ENCODE data around the gene ARSA. TPM values are rescaled to one million over a fixed set of nuclear protein-coding genes. Genes with fewer than 3 reads are reported as not detected.

Gene ARSA
- total RNA-seq, 1 experiment from 2014 or later, result 16.6 TPM

GRCh38 chr22:50607659-50608020 is 20.3 kb downstream of the ARSA start:
- no peaks in the 10 kb centered on the region for H3K79me2 ChIP-seq (ENCODE audit: low read depth)
- H3K4me2 ChIP-seq, result no peak overlapping the region
- peaks cover 88% of the 10 kb centered on the region for H3K27me3 ChIP-seq (ENCODE audit: insufficient read depth, low read depth)
- TF ChIP-seq EZH2 (IDR thresholded peaks at IDR 0.05; ENCODE audit: low read depth) (no peak), CTCF (conservative IDR thresholded peaks at IDR 0.05) (no peak)
- no peak for DNase-seq
- no peak overlapping the region for H2AFZ ChIP-seq
- no peaks in the 10 kb centered on the region for H3K9me2 ChIP-seq (ENCODE audit: insufficient read depth)
- no peaks in the 10 kb centered on the region for H3K9me3 ChIP-seq (ENCODE audit: insufficient read depth, low read depth)
- ChIA-PET CTCF (no interaction called here), POLR2A (ENCODE audit: unreplicated experiment) (no interaction called here)
- H3K36me3 ChIP-seq (ENCODE audit: low read depth), result no peaks in the 10 kb centered on the region
- no peak overlapping the region for H3K4me3 ChIP-seq
- no TSS peak for BruUV-seq (replicated peaks)
- H4K20me1 ChIP-seq (ENCODE audit: insufficient read depth), result no peaks in the 10 kb centered on the region; the same call in none of the 2 replicates
- intact Hi-C loops (cut with micrococcal nuclease; ENCODE audit: unreplicated experiment), result no loop called here
- peaks cover 13% of the 10 kb centered on the region for H3F3A ChIP-seq (ENCODE audit: insufficient read depth, low read depth)
- H3K27ac ChIP-seq, result no peak overlapping the region
- H3K4me1 ChIP-seq (replicated peaks; ENCODE audit: insufficient read depth), result no peaks in the 10 kb centered on the region

- Histone ChIP-seq H3K4me1 (replicated peaks; ENCODE audit: insufficient read depth) (no peaks in the 10 kb centered on the region), H3K79me2 (ENCODE audit: low read depth) (no peaks in the 10 kb centered on the region), H4K20me1 (ENCODE audit: insufficient read depth) (no peaks in the 10 kb centered on the region; the same call in none of the 2 replicates), H3K9me3 (ENCODE audit: insufficient read depth, low read depth) (no peaks in the 10 kb centered on the region), H2AFZ (no peak overlapping the region), H3K27ac (no peak overlapping the region), H3K4me2 (no peak overlapping the region), H3K27me3 (ENCODE audit: insufficient read depth, low read depth) (peaks cover 89% of the 10 kb centered on the region), H3K36me3 (ENCODE audit: low read depth) (no peaks in the 10 kb centered on the region), H3F3A (ENCODE audit: insufficient read depth, low read depth) (peaks cover 13% of the 10 kb centered on the region), H3K9me2 (ENCODE audit: insufficient read depth) (no peaks in the 10 kb centered on the region), H3K4me3 (no peak overlapping the region)
- TF ChIP-seq EZH2 (IDR thresholded peaks at IDR 0.05; ENCODE audit: low read depth) (peak; percentile 56; the same call in 1 of the 2 replicates), CTCF (conservative IDR thresholded peaks at IDR 0.05) (no peak)
- CTCF ChIA-PET, result interaction anchor here (0.7 kb wide), 1 partner anchor 50 kb away, joined by 10 read pairs; no protein-coding TSS in a partner anchor
- intact Hi-C loops (cut with micrococcal nuclease; ENCODE audit: unreplicated experiment), result no loop called here
- BruUV-seq (replicated peaks), result no TSS peak
- no peak for DNase-seq
- POLR2A ChIA-PET (ENCODE audit: unreplicated experiment), result no interaction called here
These were observed 20.9 kb downstream of the ARSA start for GRCh38 chr22:50606946-50607658.

- Histone ChIP-seq H3K79me2 (ENCODE audit: low read depth) (no peaks in the 10 kb centered on the region), H3F3A (ENCODE audit: insufficient read depth, low read depth) (peaks cover 12% of the 10 kb centered on the region; the same call in 1 of the 2 replicates), H3K36me3 (ENCODE audit: low read depth) (no peaks in the 10 kb centered on the region), H3K27ac (no peak overlapping the region), H2AFZ (no peak overlapping the region), H3K27me3 (ENCODE audit: insufficient read depth, low read depth) (peaks cover 89% of the 10 kb centered on the region), H3K9me2 (ENCODE audit: insufficient read depth) (no peaks in the 10 kb centered on the region), H4K20me1 (ENCODE audit: insufficient read depth) (no peaks in the 10 kb centered on the region; the same call in 1 of the 2 replicates), H3K9me3 (ENCODE audit: insufficient read depth, low read depth) (no peaks in the 10 kb centered on the region), H3K4me3 (no peak overlapping the region), H3K4me2 (no peak overlapping the region), H3K4me1 (replicated peaks; ENCODE audit: insufficient read depth) (no peaks in the 10 kb centered on the region)
- ChIA-PET CTCF (no interaction called here), POLR2A (ENCODE audit: unreplicated experiment) (no interaction called here)
- no peak for DNase-seq
- intact Hi-C loops (cut with micrococcal nuclease; ENCODE audit: unreplicated experiment), result no loop called here
- TF ChIP-seq EZH2 (IDR thresholded peaks at IDR 0.05; ENCODE audit: low read depth), result no peak
- no peak for TF ChIP-seq CTCF (conservative IDR thresholded peaks at IDR 0.05)
- BruUV-seq (replicated peaks), result no TSS peak
These were observed 21.6 kb downstream of the ARSA start for GRCh38 chr22:50606165-50606945.
